NOMO-1 treated with DMSO at 0.1 percent for 48 hours (cell line): ENCODE data around the gene CBX2.
"Not testable (repeated sequence)": the region's sequence is repeated elsewhere in the genome, so short reads cannot be mapped to it uniquely, and the experiment has no call there.

Experiments
- DNase-seq: peaks from one replicate; lab custom pipeline; 2025; ENCODE audit not compliant: unreplicated experiment; lab: John Stamatoyannopoulos, UW

CBX2 gene

DNA sequence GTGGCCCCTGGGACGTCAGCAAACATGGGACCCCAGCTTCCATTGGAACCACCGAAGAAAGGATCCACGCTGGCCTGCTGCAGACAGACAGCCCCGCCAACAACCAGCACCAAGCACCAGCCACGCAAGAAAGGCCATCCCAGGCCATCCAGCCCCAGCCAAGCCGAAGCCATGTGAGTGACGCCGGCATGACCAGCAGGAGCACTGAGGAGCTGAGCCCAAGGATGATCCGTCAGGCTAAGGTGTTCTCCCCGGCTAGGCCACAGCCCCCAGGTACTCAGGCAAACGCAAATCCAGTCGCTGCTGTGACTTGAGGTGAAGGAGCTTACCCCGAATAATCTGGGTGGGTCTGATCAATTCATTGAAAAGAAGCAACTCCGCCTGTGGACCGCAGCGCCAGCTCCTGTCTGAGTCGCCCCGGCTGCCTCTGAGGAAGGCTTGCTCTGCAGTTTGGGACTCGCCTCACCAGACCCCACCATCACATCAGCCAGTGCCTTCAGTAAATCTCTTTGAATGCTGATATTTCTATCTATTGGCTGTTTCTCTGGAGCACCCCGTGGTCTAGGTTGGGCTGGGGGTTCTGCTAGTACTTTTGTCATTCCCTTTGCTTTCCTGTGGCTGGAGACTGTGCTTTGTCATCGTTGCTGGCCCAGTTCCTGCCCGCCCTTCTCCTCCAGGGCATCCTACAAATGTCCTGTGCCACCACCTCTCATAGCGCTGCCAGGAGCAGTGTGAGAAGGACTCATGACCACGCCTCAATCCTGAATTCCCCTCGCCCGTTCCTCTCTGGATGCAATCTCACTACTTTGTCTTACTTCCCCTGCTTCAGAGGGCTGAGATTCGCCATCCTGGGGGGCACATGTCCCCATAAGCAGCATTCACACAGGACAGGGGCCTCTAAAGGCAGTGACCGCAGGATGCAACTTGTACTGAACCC is 8.1 kb upstream of the CBX2 start:
- no peak for DNase-seq

DNA sequence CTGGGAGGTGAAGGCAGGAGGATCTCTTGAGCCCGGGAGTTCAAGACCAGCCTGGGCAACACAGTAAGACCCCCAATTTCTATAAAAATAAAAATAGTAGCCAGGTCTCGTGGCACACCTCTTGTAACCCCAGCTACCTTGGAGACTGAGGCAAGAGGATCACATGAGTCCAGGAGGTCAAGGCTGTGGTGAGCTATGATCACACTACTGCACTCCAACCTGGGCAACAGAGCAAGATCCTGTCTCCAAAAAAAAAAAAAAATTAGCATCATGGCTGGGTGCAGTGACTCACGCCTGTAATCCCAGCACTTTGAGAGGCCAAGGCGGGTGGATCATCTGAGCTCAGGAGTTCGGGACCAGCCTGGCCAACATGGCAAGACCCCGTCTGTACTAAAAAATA is 6.7 kb upstream of the CBX2 start:
- DNase-seq = no peak

DNA sequence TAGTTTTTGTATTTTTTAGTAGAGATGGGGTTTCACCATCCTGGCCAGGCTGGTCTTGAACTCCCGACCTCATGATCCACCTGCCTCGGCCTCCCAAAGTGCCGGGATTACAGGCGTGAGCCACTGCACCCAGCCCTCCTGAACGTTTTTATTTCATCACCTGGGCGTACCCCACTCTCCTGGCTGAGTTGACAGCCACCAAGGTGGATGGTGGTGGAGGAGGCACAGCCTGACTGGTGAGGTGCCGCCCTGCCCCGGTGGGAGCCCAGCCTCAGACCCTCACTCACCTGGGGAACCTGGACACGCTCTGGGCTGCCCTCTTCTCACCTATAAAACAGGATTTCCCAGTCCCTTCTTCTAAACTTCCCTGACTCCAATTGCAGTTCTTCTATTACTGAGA is 5.2 kb upstream of the CBX2 start:
- DNase-seq = not testable (repeated sequence)

DNA sequence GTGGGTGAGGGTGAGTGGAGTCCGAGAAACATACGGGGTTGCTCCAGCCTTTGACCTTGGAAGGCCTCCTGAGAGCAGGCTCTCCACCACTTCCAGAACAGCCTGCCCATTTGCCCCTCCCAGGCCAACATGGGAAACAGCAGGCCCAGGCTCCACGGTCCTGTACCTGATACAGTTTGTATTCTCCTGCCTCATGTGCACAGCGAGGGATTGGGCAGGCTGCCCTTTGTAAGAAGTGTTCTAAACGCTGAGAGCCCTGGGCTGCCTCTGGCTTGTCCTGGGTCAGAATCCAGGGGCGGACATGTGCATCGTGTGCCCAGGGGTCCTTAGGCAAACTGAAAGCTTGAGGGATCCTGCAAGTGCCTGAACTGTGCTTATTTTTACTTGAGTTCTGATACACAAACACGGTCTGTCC is 3.4 kb upstream of the CBX2 start:
- DNase-seq = no peak

DNA sequence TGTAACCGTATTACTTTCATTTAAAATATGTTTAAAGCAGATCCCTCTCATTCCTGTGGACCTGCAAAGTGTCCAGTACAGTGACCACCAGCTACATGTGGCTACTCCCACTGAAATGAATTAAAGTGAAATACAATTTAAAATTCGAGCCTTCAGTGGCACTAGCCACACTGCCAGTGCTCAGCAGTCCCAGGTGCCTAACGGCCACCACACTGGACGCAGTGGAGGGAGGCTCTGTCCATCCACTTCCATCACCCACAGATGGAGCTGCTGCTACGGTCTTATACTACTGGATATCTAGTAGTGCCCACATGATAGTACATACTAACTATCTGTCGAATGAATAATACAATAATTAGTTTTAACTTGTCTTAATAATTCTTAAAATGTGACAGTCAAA is 2.3 kb upstream of the CBX2 start:
- DNase-seq = no peak

DNA sequence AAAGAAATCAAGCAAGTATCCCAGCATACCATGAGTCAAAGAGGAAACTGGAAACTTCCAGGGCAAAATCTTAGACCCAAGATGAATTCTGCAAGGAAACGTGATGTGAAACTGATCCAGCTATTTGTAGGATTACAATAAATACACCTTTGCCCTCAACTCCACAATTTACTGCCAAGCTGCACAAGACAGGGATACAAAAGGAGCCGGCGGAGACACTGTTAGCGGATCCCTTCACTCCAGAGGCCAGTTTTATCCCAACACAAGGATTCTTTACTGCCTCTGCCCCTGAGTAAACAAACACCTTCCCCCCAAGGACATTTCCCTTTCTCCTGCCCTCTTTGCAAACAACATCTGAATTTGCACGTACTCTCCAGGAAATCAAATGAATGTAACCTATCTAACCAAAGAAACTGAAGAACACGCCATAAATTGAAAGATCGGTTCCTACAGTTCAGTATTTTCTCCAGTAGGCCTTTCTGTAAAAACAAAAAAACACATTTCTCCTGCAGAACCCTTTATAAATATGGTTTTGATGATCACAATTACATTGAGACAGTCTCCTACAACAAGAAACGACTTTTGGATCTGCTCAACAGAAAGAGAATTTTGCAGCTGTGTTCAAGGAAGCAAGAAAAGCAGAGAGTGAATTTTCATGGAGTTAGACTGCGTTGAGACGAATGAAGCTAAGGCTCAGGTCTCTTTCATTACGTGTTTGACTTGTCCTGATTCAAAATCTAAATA is 1.4 kb upstream of the CBX2 start:
- no peak for DNase-seq

DNA sequence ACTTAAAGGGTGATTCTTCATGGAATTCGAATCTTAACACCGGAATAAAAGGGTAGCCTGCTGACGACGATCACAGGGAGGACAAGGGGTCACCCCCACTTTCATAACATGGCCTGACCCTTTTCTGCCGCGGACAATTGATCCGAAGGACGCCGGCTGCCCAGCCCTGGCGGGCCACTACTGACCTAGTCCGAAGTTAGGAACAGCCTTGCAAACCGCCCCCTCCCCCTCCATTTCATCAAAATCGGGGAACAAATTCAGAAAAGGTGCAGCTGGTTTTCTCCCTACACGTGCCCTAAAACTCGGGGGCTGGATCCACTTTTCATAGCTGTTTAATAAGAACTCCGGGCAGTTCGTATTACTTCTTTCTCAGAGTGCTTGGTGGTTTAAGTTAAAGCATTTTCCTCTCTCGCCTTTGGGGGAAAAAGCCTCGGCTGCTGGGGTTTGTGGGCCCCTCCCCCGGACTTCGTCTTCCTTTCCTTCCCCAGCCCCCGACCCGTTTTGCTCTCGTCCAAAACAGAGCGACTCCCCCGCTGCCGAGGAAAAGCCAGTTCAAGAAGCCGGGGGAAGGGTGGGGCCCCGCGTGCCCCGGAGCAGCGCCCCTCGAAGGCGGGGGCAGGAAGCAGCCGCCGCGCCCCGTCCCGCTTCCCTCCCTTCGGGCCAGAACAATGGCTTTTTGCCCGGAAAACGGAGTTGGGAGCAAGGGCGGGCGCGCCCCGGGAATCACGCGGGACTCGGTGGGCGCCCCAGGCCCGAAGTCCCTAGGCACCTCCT is 641 bp upstream of the CBX2 start:
- no peak for DNase-seq

DNA sequence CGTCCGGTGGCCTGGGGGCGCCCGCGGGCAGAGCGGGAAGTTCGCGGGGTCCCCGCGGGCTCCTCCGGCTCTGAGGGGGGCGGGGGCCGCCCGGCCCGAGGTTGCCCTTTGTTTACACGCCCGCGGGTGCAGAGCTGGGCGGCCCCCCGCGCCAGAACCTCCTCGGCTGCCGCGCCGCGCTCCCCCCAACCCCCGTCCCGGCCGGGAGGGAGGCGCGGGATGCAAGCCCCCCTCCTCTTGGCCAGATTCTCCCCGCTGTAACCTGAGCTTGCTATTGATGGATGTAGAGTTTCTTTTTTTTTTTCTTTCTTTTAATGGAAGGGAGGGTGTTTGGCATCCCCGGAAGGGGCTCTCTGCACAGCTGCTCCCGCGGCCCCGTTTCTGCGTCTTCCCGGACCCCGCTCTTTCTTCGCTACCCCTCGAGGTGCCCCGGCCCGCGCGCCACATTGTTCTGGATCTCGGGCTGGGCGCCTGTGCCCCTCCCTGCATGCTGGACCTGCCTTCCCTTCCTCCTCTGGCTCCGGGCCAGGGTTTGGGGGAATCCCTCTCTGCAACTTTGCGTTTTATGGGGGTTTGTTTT is 646 bp downstream of the CBX2 start:
- DNase-seq = no peak

DNA sequence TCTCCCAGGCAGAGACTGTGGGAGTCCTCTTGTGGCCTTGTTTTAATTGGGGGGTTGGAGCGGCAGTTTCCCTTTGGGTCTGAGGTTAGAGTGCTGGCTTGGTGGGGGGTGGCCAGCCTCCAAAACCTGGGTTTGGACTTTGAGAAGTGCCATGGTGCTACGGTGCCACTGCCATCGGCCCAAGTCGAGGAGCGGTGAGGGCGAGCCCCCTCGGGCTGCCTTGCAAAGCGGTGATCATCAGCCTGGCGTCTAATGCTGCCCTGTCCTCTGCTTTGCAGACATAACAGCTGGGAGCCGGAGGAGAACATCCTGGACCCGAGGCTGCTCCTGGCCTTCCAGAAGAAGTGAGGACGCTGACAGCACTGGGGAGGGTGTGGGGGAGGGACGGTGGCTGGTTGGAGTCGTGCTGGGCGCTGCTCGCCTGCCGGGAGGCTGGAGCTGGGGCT is 1.2 kb downstream of the CBX2 start:
- DNase-seq = no peak

DNA sequence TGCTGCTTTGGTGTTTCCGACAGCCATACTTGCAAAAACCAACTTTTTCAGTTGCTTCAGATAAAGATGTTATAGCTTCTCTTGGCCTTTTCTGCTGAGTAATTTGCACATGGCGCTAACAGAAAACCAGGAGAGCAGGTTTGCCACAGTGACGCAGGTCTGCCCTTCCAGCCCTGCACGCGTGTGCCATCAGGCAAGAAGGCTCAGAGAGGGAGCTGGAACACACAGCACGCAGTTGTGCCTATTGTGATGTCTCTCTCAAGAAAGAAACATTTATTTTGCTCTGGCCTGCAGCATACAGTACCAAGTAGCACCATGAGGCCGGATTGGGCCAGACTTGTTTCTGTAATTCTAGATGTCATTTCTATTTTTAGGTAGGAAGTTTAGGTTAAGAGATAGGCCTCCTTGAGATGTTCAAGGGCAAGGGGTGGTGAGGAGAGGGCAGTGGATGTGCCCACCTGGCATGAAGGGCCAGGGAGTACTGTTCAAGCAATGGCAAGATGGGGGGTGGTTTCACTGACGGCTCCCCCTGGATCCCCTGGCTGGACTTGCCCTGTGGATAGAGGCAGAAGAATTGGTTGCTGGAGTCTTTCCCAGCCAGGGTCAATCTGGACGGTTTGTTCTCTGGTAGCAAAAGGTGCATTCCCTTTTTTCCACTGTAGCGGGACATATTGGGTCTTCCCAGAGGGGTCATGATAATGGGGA is 1.9 kb downstream of the CBX2 start:
- DNase-seq = no peak

DNA sequence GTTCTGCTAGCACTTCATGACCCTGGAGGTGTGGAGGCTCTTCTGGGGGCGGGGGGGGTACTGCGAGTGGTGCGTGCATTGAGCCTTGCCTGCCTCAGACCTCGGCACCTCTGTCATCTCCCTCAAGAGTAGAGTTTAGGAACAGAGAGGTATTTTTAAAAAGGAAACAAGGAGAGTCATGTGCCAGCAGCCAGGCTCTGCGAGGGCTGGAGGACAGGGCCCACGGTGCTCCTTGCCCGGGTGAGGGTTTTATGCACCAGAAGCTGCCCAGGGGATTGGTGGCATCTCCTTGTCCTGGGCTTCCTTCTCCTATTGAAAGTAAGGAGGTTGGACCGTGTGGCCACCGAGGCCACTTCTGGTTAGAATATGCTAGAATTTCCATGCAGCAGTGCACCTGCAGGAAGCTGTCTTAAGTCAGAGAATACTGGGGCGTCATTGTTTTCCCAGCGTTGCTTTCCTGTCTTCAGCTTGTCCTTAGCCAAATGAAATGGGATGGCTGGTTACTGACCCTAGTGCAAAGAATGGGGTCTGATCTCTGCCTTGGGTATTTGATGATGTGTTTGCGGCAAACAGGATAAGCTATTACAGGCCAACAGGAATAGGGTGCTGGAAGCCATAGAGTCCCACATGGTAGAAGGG is 3.2 kb downstream of the CBX2 start:
- DNase-seq = no peak

DNA sequence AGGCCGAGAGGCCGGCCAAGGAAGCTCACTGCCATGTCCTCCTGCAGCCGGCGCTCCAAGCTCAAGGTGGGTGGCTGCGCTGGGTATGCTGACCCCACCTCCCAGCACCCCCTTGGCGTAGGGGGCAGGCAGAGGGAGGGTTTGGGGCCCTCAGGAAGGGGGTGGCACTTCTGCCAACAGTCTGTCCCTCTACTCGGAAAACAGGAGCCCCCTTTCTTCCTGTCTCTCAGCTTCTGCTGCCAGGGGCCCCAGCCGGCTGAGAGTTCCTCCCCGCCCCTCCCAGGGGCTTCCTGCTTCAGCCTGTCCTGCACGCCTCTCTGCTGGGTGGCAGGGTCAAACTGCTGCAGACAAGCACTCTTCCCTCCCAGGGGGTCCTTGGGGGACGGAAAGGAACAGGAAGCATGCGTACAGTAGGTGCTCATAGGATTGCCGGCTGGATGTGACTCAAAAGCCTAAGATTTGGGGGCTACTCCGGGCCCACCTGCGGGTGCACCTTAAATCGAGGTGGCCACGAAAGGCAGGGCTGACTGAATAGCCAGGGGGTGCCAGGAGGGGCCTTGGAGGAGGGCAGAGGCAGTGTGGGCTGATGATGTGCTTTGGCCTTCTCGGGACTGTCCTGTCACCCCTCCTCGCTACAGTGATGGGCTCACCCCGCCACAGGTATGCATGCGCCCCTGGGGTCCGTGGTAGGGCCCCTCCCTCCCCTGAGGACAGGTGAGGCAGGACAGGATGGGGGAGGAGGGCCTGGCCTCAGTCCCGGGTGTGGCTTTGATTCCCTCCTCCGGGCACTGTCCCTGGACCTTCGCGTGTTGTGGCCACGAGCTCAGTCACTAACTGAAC is 4.0 kb downstream of the CBX2 start:
- DNase-seq = no peak

DNA sequence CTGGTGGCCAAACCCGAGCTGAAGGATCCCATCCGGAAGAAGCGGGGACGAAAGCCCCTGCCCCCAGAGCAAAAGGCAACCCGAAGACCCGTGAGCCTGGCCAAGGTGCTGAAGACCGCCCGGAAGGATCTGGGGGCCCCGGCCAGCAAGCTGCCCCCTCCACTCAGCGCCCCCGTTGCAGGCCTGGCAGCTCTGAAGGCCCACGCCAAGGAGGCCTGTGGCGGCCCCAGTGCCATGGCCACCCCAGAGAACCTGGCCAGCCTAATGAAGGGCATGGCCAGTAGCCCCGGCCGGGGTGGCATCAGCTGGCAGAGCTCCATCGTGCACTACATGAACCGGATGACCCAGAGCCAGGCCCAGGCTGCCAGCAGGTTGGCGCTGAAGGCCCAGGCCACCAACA is 5.9 kb downstream of the CBX2 start:
- no peak for DNase-seq

DNA sequence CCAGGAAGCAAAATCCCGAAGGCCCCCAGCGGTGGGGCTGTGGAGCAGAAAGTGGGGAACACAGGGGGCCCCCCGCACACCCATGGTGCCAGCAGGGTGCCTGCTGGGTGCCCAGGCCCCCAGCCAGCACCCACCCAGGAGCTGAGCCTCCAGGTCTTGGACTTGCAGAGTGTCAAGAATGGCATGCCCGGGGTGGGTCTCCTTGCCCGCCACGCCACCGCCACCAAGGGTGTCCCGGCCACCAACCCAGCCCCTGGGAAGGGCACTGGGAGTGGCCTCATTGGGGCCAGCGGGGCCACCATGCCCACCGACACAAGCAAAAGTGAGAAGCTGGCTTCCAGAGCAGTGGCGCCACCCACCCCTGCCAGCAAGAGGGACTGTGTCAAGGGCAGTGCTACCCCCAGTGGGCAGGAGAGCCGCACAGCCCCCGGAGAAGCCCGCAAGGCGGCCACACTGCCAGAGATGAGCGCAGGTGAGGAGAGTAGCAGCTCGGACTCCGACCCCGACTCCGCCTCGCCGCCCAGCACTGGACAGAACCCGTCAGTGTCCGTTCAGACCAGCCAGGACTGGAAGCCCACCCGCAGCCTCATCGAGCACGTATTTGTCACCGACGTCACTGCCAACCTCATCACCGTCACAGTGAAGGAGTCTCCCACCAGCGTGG is 6.5 kb downstream of the CBX2 start:
- DNase-seq = no peak

DNA sequence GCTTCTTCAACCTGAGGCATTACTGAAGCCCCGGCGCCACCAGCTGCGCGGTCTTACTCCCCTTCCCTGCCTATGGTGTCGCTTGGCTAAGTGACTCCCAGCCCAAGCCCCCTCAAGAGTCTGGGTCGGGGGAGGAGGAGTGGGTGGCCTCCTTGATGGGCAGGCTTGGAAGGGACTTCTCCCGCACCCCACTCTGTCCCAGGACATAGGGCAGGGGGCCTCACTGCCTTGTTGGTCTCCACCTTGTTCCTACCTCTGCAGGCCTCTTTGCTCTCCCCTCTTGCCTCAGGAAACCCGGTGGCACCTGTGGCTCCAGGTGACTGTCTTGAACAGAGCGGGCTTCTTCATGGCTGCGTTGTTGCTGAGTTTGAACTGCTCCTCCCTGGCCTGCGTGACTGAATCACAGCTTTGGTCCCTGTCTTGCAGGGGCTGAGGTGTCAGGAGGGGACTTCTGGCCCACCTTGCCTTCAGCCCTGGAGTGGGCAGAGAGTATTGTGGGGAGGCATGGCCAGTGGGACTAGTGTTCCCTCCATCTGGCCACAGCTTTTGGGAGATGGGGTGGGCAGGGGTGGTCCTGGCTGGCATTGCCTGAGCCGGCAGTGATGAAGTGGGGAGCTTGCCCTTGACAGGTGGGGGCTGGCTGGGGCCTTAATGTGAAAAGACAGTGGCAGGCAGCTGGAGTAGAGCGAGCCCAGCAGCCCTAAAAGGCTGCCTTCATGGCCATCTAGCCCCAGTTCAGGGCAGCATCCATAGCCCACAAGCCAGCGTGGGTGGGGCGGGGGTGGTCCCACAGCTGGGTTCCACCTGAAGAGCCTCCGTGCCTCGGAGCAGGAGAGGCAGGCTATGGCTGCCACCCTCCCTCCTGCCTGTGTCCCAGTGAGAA is 7.3 kb downstream of the CBX2 start:
- no peak for DNase-seq

DNA sequence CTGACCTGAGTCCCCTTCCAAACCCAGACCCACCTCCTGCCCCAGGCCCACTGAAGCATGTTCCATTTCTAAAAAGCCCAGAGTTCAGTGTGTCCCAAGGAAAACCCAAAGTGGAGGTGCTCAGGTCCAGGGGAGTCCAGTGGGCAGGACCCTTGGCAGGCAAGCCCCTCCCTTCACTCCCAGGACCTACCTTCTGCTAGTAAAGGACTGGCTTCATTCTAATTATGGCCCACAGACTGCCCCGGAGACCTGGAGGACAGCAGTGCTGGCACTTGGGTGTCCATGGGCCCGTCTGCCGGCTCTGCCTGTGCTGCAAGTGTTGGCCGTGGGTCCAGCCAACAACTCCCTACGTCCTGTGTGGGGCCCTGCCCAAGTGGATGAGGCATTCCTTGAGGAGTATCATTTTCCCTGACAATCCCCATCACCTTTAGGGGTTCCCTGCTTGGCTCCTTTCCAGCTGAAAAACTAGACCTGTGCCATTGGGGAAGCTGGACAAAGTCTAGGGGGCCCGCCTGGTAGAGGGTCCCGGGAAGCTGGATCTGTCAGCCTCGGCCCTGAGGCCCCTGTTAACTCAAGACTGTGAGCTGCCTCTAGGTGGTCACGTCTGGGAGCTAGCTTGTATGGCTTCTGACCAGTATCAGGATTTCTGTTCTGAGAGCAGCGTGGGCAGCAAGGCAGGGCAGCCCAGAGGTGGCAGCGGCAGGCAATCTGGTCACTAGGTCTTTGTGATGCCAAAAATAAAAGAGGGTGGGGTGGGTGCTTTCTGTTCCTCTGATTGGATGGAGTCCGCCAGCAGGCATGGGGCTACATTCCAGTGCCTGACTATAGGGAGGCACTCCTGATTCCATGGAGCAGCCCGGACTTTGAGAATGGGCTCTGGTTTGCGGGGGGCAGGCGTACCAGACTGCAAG is 8.2 kb downstream of the CBX2 start:
- no peak for DNase-seq
